H1 (cell line): ENCODE measurements around the gene ZBP1. TPM values are rescaled to one million over a fixed set of nuclear protein-coding genes. Genes with fewer than 3 reads are reported as not detected.

Experiments used
- CTCF ChIA-PET: fragments of 300-600 bp; sonication (Branson Sonifier 250); formaldehyde crosslinking; loops from one replicate; lab custom pipeline; 2021; ENCODE audit not compliant: partially characterized antibody; lab: Charles Lee
- POLR2A ChIA-PET: fragments of 300-600 bp; sonication (Branson Sonifier 250); formaldehyde crosslinking; loops from one replicate; lab custom pipeline; 2021; ENCODE audit warnings: inconsistent platforms; ENCODE audit not compliant: partially characterized antibody; lab: Charles Lee
- DNase-seq, 2 experiments: peaks; one replicate each; pipeline versions ENCODE4 v3.0.0 to v3.0.0-alpha.2; 2010 to 2022; ENCODE audit warnings: low spot score in 2 of 2, low read depth in 1 of 2, mixed read lengths in 1 of 2
- FAIRE-seq: peaks from 2 replicates; lab custom pipeline; 2011; peaks lifted over from hg19 to GRCh38; lab: Jason Lieb, UNC
- H2AFZ ChIP-seq: 2 replicates; pipeline ENCODE4 v1.8.1; 2012; ENCODE audit warnings: low read length, inconsistent platforms
- H2AK5ac ChIP-seq: 2 replicates; pipeline ENCODE4 v1.6.1; 2013; ENCODE audit warnings: low read depth, low read length
- H2BK120ac ChIP-seq: replicated peaks from 2 replicates; pipeline ENCODE3; 2013; ENCODE audit warnings: low read depth, low read length, inconsistent platforms
- H2BK12ac ChIP-seq: 2 replicates; pipeline ENCODE4 v1.6.1; 2013; ENCODE audit warnings: low read depth, low read length
- H2BK15ac ChIP-seq: 2 replicates; pipeline ENCODE4 v1.6.1; 2013; ENCODE audit warnings: low read length
- H2BK20ac ChIP-seq: 2 replicates; pipeline ENCODE4 v1.6.1; 2013; ENCODE audit warnings: low read length
- H2BK5ac ChIP-seq: 2 replicates; pipeline ENCODE4 v1.6.1; 2013; ENCODE audit warnings: low read depth, low read length
- H3K14ac ChIP-seq: 2 replicates; pipeline ENCODE4 v1.6.1; 2013; ENCODE audit warnings: inconsistent platforms; ENCODE audit not compliant: insufficient read length
- H3K18ac ChIP-seq: 2 replicates; pipeline ENCODE4 v1.6.1; 2013; ENCODE audit warnings: low read length; ENCODE audit errors: extremely low read depth
- H3K23ac ChIP-seq: 2 replicates; pipeline ENCODE4 v1.6.1; 2013; ENCODE audit warnings: inconsistent platforms; ENCODE audit not compliant: insufficient read length
- H3K23me2 ChIP-seq: 2 replicates; pipeline ENCODE4 v1.6.1; 2013; ENCODE audit warnings: low read depth, low read length
- H3K27ac ChIP-seq: 2 replicates; pipeline ENCODE4 v1.6.1; 2011; ENCODE audit warnings: low read depth, low read length, inconsistent platforms
- H3K27me3 ChIP-seq, 4 experiments: replicated peaks in 1 of 4; 1 replicate in 1 of 4; 2 replicates in 3 of 4; pipeline versions ENCODE4 v1.6.1 to v1.8.1; 2011 to 2013; ENCODE audit warnings: low read length in 3 of 4, mild to moderate bottlenecking in 3 of 4, inconsistent platforms in 2 of 4, mixed read lengths in 2 of 4, moderate library complexity in 1 of 4; ENCODE audit not compliant: control insufficient read depth in 3 of 4, insufficient read depth in 3 of 4; ENCODE audit errors: extremely low read depth in 1 of 4
- H3K36me3 ChIP-seq, 4 experiments: 2 replicates each; pipeline versions ENCODE4 v1.6.1 to v1.8.1; 2011 to 2013; ENCODE audit warnings: mild to moderate bottlenecking in 4 of 4, low read length in 3 of 4, moderate library complexity in 2 of 4, control low read depth in 1 of 4, inconsistent platforms in 1 of 4; ENCODE audit not compliant: insufficient read depth in 4 of 4, control insufficient read depth in 2 of 4
- H3K4ac ChIP-seq: replicated peaks from 2 replicates; pipeline ENCODE3; 2013; ENCODE audit warnings: low read length, low read depth, mixed read lengths, inconsistent platforms; ENCODE audit not compliant: insufficient read length
- H3K4me1 ChIP-seq, 4 experiments: replicated peaks in 1 of 4; 1 replicate in 1 of 4; 2 replicates in 3 of 4; pipeline versions ENCODE4 v1.6.1 to v1.8.1; 2011 to 2013; ENCODE audit warnings: low read length in 3 of 4, inconsistent platforms in 2 of 4, mixed read lengths in 1 of 4; ENCODE audit not compliant: insufficient read depth in 4 of 4, control insufficient read depth in 3 of 4
- H3K4me2 ChIP-seq, 2 experiments: 2 replicates each; pipeline versions ENCODE4 v1.6.1 to v1.8.1; 2011 to 2013; ENCODE audit warnings: low read depth in 2 of 2, low read length in 2 of 2, control low read depth in 1 of 2, inconsistent platforms in 1 of 2, mild to moderate bottlenecking in 1 of 2; ENCODE audit not compliant: insufficient read depth in 1 of 2
- H3K4me3 ChIP-seq, 4 experiments: fragments of 200-600, 300-600 bp in 1 of 4; sonication (generic), shearing (Covaris generic), sonication (Bioruptor Twin) in 1 of 4; 2 replicates each; pipeline versions ENCODE4 v1.5.1 to v1.8.1; 2011 to 2016; ENCODE audit warnings: low read length in 4 of 4, low read depth in 3 of 4, control low read depth in 2 of 4, inconsistent platforms in 2 of 4, mild to moderate bottlenecking in 2 of 4, mixed read lengths in 1 of 4, moderate library complexity in 1 of 4; ENCODE audit not compliant: insufficient read depth in 2 of 4; ENCODE audit errors: extremely low read depth in 1 of 4
- H3K56ac ChIP-seq: replicated peaks from 2 replicates; pipeline ENCODE3; 2013; ENCODE audit warnings: low read depth, mild to moderate bottlenecking, mixed read lengths, low read length, inconsistent platforms; ENCODE audit not compliant: insufficient read length
- H3K79me1 ChIP-seq: 2 replicates; pipeline ENCODE4 v1.6.1; 2013; ENCODE audit warnings: low read depth, low read length, control low read depth
- H3K79me2 ChIP-seq, 2 experiments: 2 replicates each; pipeline versions ENCODE4 v1.6.1 to v1.8.1; 2012 to 2013; ENCODE audit warnings: low read length in 2 of 2, mild to moderate bottlenecking in 2 of 2, inconsistent platforms in 1 of 2; ENCODE audit not compliant: insufficient read depth in 2 of 2, control insufficient read depth in 1 of 2
- H3K9ac ChIP-seq, 4 experiments: replicated peaks in 1 of 4; 1 replicate in 1 of 4; 2 replicates in 3 of 4; pipeline versions ENCODE4 v1.6.1 to v1.8.1; 2011 to 2013; ENCODE audit warnings: low read depth in 3 of 4, low read length in 3 of 4, control low read depth in 2 of 4, mild to moderate bottlenecking in 2 of 4, moderate library complexity in 2 of 4, inconsistent platforms in 1 of 4; ENCODE audit errors: extremely low read depth in 1 of 4
- H3K9me3 ChIP-seq, 2 experiments: 2 replicates each; pipeline versions ENCODE4 v1.6.1 to v1.8.1; 2012 to 2013; ENCODE audit warnings: mild to moderate bottlenecking in 2 of 2, moderate library complexity in 2 of 2, control low read depth in 1 of 2, inconsistent platforms in 1 of 2, low read depth in 1 of 2, low read length in 1 of 2, mixed read lengths in 1 of 2; ENCODE audit not compliant: insufficient read depth in 2 of 2
- H4K20me1 ChIP-seq, 2 experiments: replicated peaks in 1 of 2; 2 replicates each; pipeline versions ENCODE3 to v1.8.1; 2011 to 2013; ENCODE audit warnings: inconsistent platforms in 2 of 2, low read length in 2 of 2, mild to moderate bottlenecking in 1 of 2; ENCODE audit not compliant: insufficient read depth in 2 of 2, control insufficient read depth in 1 of 2
- H4K5ac ChIP-seq: 2 replicates; pipeline ENCODE4 v1.6.1; 2013; ENCODE audit warnings: low read length, low read depth, mixed read lengths, inconsistent platforms; ENCODE audit not compliant: insufficient read length
- H4K8ac ChIP-seq: 2 replicates; pipeline ENCODE4 v1.8.0; 2013; ENCODE audit warnings: mild to moderate bottlenecking, moderate library complexity, low read length, inconsistent platforms; ENCODE audit not compliant: insufficient read depth; ENCODE audit errors: extremely low read depth
- H4K91ac ChIP-seq: replicated peaks from 2 replicates; pipeline ENCODE3; 2013; ENCODE audit warnings: low read length, mixed read lengths, inconsistent platforms; ENCODE audit not compliant: insufficient read length
- CBX5 ChIP-seq: fragments of 300-800, 300-1000 bp; sonication (generic); IDR thresholded peaks from 2 replicates; pipeline ENCODE4 v1.7.1; 2016; ENCODE audit warnings: antibody characterized with exemption, low read length, low read depth
- CHD2 ChIP-seq: IDR thresholded peaks from 2 replicates; pipeline ENCODE4 v1.6.1; 2012; ENCODE audit warnings: low read length, improper control_type of control experiment
- CTBP2 ChIP-seq: IDR thresholded peaks from 2 replicates; pipeline ENCODE4 v1.7.0; 2011; ENCODE audit warnings: borderline replicate concordance, mild to moderate bottlenecking, moderate library complexity, mixed read lengths, low read length; ENCODE audit not compliant: insufficient read depth, insufficient read length
- KDM5A ChIP-seq: fragments of 200-600 bp; IDR thresholded peaks from 2 replicates; pipeline ENCODE4 v1.7.1; 2012; ENCODE audit warnings: mild to moderate bottlenecking, low read length, inconsistent platforms, mixed read lengths
- POLR2AphosphoS5 ChIP-seq: IDR thresholded peaks from 2 replicates; pipeline ENCODE4 v1.6.1; 2011; ENCODE audit warnings: low read depth, low read length
- RNF2 ChIP-seq: fragments of 200-900, 300-1000 bp; sonication (generic); IDR thresholded peaks from 2 replicates; pipeline ENCODE4 v1.7.1; 2016; ENCODE audit warnings: borderline replicate concordance, low read depth, mild to moderate bottlenecking, antibody characterized with exemption, low read length; ENCODE audit not compliant: poor library complexity, severe bottlenecking; ENCODE audit errors: missing control alignments
- SAP30 ChIP-seq: fragments of 300-600 bp; sonication (generic); IDR thresholded peaks from 2 replicates; pipeline ENCODE4 v1.7.1; 2012; ENCODE audit warnings: low read length, moderate library complexity, mild to moderate bottlenecking, inconsistent platforms; ENCODE audit not compliant: insufficient read depth, insufficient replicate concordance
- SIX5 ChIP-seq: IDR thresholded peaks from 2 replicates; pipeline ENCODE4 v1.6.1; 2011; ENCODE audit warnings: mild to moderate bottlenecking, low read depth, low read length
- ZNF274 ChIP-seq: IDR thresholded peaks from 2 replicates; pipeline ENCODE4 v1.7.0; 2012; ENCODE audit warnings: low read length, borderline replicate concordance; ENCODE audit errors: extremely low read depth
- WGBS, 2 experiments: shearing (Covaris generic) in 1 of 2; methylation state at CpG; one replicate each; pipeline versions ENCODE4 v1.1.6 to v1.1.7; 2013 to 2015; ENCODE audit warnings: low lambda C conversion rate in 2 of 2, mixed read lengths in 2 of 2, inconsistent platforms in 1 of 2, low coverage in 1 of 2, missing lambda C conversion rate in 1 of 2; ENCODE audit not compliant: insufficient replicate concordance in 2 of 2, insufficient coverage in 1 of 2, insufficient read length in 1 of 2; ENCODE audit errors: extremely low coverage in 1 of 2, missing lambda C conversion rate in 1 of 2; 5-methylcytosine and 5-hydroxymethylcytosine counted together
- polyA plus RNA-seq, 7 experiments: library from polyadenylated mRNA; depleted of rRNA in 3 of 7; stranded (reverse) in 5 of 7; unstranded in 2 of 7; fragments of >200 nt in 5 of 7; fragments of 200-250 nt in 2 of 7; gene quantifications; 1 replicate in 5 of 7; 2 replicates in 1 of 7; 4 replicates in 1 of 7; pipeline versions ENCODE4 v1.2.1 to v1.2.3, GENCODE V29; 2011 to 2013; ENCODE audit warnings: missing spikeins in 2 of 7, mixed read lengths in 2 of 7
- total RNA-seq: library from RNA; stranded (reverse); fragmentation: NEBNext Ultra II Directional; extraction: Animal tissue kit (Norgen Biotek cat#: 25700); gene quantifications from 2 replicates; pipeline ENCODE4 v1.2.1, GENCODE V29; 2021
- TF ChIP-seq, protein P1 (sequence below): IDR thresholded peaks from 2 replicates; pipeline ENCODE4 v1.6.1; 2011; ENCODE audit warnings: low read length, improper control_type of control experiment

The ZBP1 gene
- total and polyA plus RNA-seq, 2 of the 8 experiments (the other 6 are each of a cell fraction or from before 2014, with no cell fraction given): not detected

DNA sequence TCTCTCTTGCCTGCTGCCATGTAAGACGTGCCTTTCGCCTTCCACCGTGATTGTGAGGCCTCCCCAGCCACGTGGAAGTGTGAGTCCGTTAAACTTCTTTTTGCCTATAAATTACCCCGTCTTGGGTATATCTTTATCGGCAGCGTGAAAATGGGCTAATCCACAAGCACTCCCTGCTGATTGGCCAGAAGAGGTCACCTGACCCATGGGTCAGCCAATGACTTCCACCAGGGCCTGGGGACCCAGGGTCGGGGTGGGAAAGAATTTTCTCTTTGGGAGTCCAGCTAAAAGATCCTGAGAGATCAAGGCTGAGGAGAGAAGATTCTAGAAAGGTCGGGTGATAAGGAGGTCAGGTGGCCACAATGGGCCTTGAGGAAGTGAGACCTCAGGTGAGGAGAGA, 17.1 kb downstream of the ZBP1 start:
- Histone ChIP-seq H3K27me3 (no peaks in the 10 kb centered on the region), H3K79me1 (no peaks in the 10 kb centered on the region), H2AK5ac (no peak overlapping the region), H3K4ac (no peak overlapping the region), H3K9me3 (no peaks in the 10 kb centered on the region), H3K4me1 (no peaks in the 10 kb centered on the region; a peak in 2 of 7 replicates), H3K4me2 (no peak overlapping the region), H2AFZ (no peak overlapping the region), H3K18ac (no peak overlapping the region), H3K23ac (no peak overlapping the region), H2BK12ac (no peak overlapping the region), H2BK15ac (no peak overlapping the region), H3K27ac (no peak overlapping the region), H4K91ac (no peak overlapping the region), H3K36me3 (no peaks in the 10 kb centered on the region), H3K23me2 (no peaks in the 10 kb centered on the region), H3K4me3 (no peak overlapping the region), H3K14ac (no peak overlapping the region), H4K8ac (no peak overlapping the region), H3K9ac (no peak overlapping the region), H4K20me1 (no peaks in the 10 kb centered on the region), H2BK5ac (no peak overlapping the region), H2BK120ac (no peak overlapping the region), H3K79me2 (no peaks in the 10 kb centered on the region), H3K56ac (no peak overlapping the region), H2BK20ac (no peak overlapping the region), H4K5ac (no peak overlapping the region)
- POLR2A ChIA-PET: no interaction called here
- DNase-seq: no peak
- WGBS, 2 experiments: 93% methylated on average over 10 of the region's 10 CpGs; no CpG with 5 or more reads in 1 of the 2 experiments
- no peak for FAIRE-seq
- CTCF ChIA-PET: interaction anchor here (1.2 to 2.0 kb wide), 4 partner anchors 17 to 606 kb away, joined by 3 to 8 read pairs (median 5); partner anchors contain the start of gene ZBP1
- TF ChIP-seq CBX5 (no peak), SAP30 (no peak), CHD2 (no peak), ZNF274 (no peak), SIX5 (no peak), POLR2AphosphoS5 (no peak), KDM5A (no peak), RNF2 (no peak), CTBP2 (no peak)
- TF ChIP-seq, protein P1, sequence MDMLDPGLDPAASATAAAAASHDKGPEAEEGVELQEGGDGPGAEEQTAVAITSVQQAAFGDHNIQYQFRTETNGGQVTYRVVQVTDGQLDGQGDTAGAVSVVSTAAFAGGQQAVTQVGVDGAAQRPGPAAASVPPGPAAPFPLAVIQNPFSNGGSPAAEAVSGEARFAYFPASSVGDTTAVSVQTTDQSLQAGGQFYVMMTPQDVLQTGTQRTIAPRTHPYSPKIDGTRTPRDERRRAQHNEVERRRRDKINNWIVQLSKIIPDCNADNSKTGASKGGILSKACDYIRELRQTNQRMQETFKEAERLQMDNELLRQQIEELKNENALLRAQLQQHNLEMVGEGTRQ: no peak
